Endothelial cell (in vitro differentiated cells): Measurements from ENCODE around the gene IPO4. TPM values are rescaled to one million over a fixed set of nuclear protein-coding genes. Genes with fewer than 3 reads are reported as not detected.
A peak's percentile ranks its signal among the peaks of the same experiment; 100 is the strongest.

Source experiments
- DNase-seq: peaks from one replicate; pipeline ENCODE4 v3.0.0; 2021; ENCODE audit warnings: low spot score
- H3K27ac Mint-ChIP-seq: one replicate; pipeline ENCODE4 v1.8.0; 2021; ENCODE audit warnings: mixed read lengths, inconsistent platforms; ENCODE audit not compliant: unreplicated experiment
- H3K27me3 Mint-ChIP-seq: one replicate; pipeline ENCODE4 v1.8.0; 2021; ENCODE audit warnings: mild to moderate bottlenecking, moderate library complexity, mixed read lengths, inconsistent platforms; ENCODE audit not compliant: unreplicated experiment
- H3K36me3 Mint-ChIP-seq: one replicate; pipeline ENCODE4 v1.8.0; 2021; ENCODE audit warnings: mild to moderate bottlenecking, low read depth, mixed read lengths, inconsistent platforms; ENCODE audit not compliant: unreplicated experiment
- H3K4me1 Mint-ChIP-seq: one replicate; pipeline ENCODE4 v1.8.0; 2021; ENCODE audit warnings: mild to moderate bottlenecking, mixed read lengths, inconsistent platforms; ENCODE audit not compliant: unreplicated experiment
- H3K4me3 Mint-ChIP-seq: one replicate; pipeline ENCODE4 v1.8.0; 2021; ENCODE audit warnings: mild to moderate bottlenecking, mixed read lengths, inconsistent platforms; ENCODE audit not compliant: unreplicated experiment
- H3K9me3 Mint-ChIP-seq: one replicate; pipeline ENCODE4 v1.8.0; 2021; ENCODE audit warnings: mixed read lengths, inconsistent platforms; ENCODE audit not compliant: unreplicated experiment
- total RNA-seq: library from RNA; stranded (reverse); fragmentation: NEBNext Ultra II Directional; extraction: Animal tissue kit (Norgen Biotek cat#: 25700); gene quantifications from one replicate; pipeline ENCODE4 v1.2.1, GENCODE V29; 2021; ENCODE audit not compliant: unreplicated experiment
- TF ChIP-seq, protein P1 (sequence below): fragments of 200-600 bp; sonication (generic); IDR thresholded peaks from one replicate; pipeline ENCODE4 v1.5.0; 2021; ENCODE audit warnings: antibody characterized with exemption; ENCODE audit not compliant: unreplicated experiment

IPO4 gene
- total RNA-seq, 1 donor from 2014 or later: 29.0 TPM

GRCh38 chr14:24141097-24141880 lies 47.3 kb downstream of the IPO4 start, which contains the start of gene EMC9:
EMC9 (minus strand) TSS chr14:24141591; CDS start chr14:24141304, 287 bp downstream.
- Mint-ChIP-seq H3K4me3 (peak within 1 kb of the TSS; percentile 95), H3K36me3 (peaks cover 28% of the 10 kb centered on the region), H3K4me1 (peaks cover 15% of the 10 kb centered on the region), H3K9me3 (no peaks in the 10 kb centered on the region), H3K27ac (peak within 1 kb of the TSS; percentile 76), H3K27me3 (peaks cover 9% of the 10 kb centered on the region)
- TF ChIP-seq, protein P1, sequence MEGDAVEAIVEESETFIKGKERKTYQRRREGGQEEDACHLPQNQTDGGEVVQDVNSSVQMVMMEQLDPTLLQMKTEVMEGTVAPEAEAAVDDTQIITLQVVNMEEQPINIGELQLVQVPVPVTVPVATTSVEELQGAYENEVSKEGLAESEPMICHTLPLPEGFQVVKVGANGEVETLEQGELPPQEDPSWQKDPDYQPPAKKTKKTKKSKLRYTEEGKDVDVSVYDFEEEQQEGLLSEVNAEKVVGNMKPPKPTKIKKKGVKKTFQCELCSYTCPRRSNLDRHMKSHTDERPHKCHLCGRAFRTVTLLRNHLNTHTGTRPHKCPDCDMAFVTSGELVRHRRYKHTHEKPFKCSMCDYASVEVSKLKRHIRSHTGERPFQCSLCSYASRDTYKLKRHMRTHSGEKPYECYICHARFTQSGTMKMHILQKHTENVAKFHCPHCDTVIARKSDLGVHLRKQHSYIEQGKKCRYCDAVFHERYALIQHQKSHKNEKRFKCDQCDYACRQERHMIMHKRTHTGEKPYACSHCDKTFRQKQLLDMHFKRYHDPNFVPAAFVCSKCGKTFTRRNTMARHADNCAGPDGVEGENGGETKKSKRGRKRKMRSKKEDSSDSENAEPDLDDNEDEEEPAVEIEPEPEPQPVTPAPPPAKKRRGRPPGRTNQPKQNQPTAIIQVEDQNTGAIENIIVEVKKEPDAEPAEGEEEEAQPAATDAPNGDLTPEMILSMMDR: no peak
- DNase-seq: peak; percentile 97

DNA sequence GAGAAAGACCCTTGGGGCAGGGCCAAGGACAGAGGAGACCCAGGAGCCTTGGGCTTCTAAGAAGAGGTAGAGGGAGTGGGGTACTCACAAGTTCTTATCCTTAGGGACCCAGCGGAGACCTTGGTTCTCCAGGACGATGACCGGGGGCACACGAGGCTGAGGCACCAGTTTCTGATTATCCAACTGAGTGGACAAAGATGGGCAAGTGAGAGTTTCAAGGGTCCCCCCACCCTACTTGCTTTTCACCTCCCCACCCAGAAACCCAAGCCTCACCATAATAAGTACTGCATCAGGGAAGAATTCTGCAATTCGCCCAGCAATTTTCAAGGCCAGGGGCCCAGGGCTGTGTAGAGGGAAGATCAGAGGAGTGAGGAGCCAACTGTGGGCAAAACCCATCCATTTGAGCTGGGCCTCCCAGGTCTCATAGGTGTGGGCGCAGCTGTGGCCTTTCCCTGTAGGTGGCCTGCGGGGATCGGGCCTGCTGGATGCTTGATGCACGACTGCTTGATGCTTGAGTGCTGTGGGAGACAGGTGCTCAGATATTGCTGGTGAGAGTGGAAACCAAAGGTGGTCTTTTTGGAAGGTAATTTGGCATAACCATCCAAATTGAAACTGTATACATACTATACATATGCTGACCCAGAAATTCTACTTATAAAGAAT lies 49.2 kb downstream of the IPO4 start:
- H3K36me3 Mint-ChIP-seq: peaks cover 29% of the 10 kb centered on the region

DNA sequence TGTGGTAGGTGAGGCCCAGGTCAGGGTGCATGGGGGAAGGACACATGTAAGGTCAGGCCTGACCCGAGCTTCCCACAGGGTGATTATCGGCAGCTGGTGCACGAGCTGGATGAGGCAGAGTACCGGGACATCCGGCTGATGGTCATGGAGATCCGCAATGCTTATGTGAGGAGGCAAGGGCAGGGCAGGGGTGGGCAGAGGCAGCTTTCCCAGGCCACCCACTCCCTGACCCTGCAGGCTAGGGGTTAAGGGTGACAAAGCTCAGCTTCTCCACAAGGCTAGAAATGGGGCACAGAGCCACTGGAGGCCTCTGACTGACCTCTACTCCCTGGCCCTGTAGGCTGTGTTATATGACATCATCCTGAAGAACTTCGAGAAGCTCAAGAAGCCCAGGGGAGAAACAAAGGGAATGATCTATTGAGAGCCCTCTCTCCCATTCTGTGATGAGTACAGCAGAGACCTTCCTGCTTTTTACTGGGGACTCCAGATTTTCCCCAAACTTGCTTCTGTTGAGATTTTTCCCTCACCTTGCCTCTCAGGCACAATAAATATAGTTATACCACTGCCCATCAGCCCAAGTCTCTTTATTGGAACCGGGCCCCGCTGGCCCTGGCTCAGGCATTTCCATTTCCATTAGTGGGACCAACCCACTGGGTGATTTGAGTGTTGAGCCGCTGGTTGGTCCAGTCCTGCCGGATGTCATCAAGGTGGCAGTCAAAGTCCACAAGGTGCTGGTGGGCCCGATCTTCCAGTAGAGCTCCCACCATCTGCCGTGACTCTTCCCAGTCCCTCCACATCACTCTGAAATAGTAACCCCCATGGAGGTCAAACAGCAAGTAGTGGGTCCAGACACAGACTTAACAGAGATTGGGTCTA lies 50.0 kb downstream of the IPO4 start:
- no peak for DNase-seq
- H3K9me3 Mint-ChIP-seq: no peaks in the 10 kb centered on the region
- peak overlapping the region; percentile 56 for H3K4me3 Mint-ChIP-seq
- no peak overlapping the region for H3K27ac Mint-ChIP-seq
- H3K36me3 Mint-ChIP-seq: peaks cover 25% of the 10 kb centered on the region
- peaks cover 16% of the 10 kb centered on the region for H3K4me1 Mint-ChIP-seq
- peaks cover 9% of the 10 kb centered on the region for H3K27me3 Mint-ChIP-seq
- TF ChIP-seq, protein P1: no peak

More for the DNA sequence above, 49.2 kb downstream of the IPO4 start:
- Mint-ChIP-seq H3K27me3 (peaks cover 11% of the 10 kb centered on the region), H3K4me3 (peak overlapping the region; percentile 78), H3K9me3 (no peaks in the 10 kb centered on the region), H3K4me1 (peaks cover 16% of the 10 kb centered on the region), H3K27ac (no peak overlapping the region)
- TF ChIP-seq, protein P1: no peak
- no peak for DNase-seq

DNA sequence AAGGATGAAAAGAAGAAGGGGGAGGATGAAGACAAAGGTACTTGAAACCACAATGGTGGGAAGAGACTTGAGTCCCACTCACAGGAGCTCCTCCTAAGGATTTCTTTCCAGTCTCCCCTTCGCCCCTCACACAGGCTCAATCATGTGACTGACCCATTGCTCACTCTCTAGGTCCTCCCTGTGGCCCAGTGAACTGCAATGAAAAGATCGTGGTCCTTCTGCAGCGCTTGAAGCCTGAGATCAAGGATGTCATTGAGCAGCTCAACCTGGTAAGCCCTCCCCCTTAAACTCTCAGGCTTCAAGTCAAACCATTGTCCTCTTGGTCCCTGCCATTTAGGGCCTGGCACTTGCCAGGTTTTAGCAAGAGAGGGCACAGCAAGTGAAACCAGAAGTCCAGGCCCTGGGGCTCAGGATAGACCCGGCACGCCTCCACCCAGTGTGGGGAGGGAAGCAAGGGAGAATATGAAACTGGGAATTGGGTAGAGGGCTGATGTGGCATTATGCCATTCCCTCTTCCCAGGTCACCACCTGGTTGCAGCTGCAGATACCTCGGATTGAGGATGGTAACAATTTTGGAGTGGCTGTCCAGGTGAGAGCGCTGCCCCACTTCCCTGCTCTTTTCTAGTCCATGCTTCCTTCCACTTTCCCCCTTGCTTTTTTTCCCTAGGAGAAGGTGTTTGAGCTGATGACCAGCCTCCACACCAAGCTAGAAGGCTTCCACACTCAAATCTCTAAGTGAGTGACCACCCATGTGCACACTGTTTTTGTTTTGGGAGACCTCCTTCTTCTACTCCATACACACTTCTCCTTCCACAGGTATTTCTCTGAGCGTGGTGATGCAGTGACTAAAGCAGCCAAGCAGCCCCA lies 50.9 kb downstream of the IPO4 start:
- H3K27me3 Mint-ChIP-seq: peaks cover 13% of the 10 kb centered on the region
- TF ChIP-seq, protein P1: no peak

More for the DNA sequence above, 50.9 kb downstream of the IPO4 start:
- no peak overlapping the region for H3K27ac Mint-ChIP-seq
- H3K36me3 Mint-ChIP-seq: peaks cover 18% of the 10 kb centered on the region
- H3K4me1 Mint-ChIP-seq: peaks cover 20% of the 10 kb centered on the region
- DNase-seq: no peak
- no peaks in the 10 kb centered on the region for H3K9me3 Mint-ChIP-seq
- peak overlapping the region; percentile 85 for H3K4me3 Mint-ChIP-seq
